ENCODE measurements around the gene KRTAP10-3. TPM values are rescaled to one million over a fixed set of nuclear protein-coding genes. Genes with fewer than 3 reads are reported as not detected.

Gene KRTAP10-3
- total and polyA plus RNA-seq, 9 of the 15 experiments (the other 6 are each of a cell fraction or from before 2014, with no cell fraction given), result not detected

- no peaks in the 10 kb centered on the region for H3K9me1 ChIP-seq (ENCODE audit: control insufficient read depth, insufficient read depth, low read length)
- ATAC-seq (no peak), DNase-seq (ENCODE audit: extremely low read depth in 1 of 4, low spot score in 3 of 4) (no peak), FAIRE-seq (no peak)
- ChIA-PET POLR2A (no interaction called here), CTCF (ENCODE audit: low intra/inter-chr PET ratio) (no interaction called here)
- no peaks in the 10 kb centered on the region for H3K9me3 ChIP-seq (replicated peaks; ENCODE audit: control insufficient read depth, insufficient read depth, low read depth, low read length)
- H3K27ac ChIP-seq (ENCODE audit: extremely low read depth, low read depth, low read length), result no peak overlapping the region
- H2AFZ ChIP-seq (ENCODE audit: low read depth, low read length), result no peak overlapping the region
- H4K20me1 ChIP-seq (replicated peaks; ENCODE audit: control insufficient read depth, insufficient read depth, low read length), result 0 out of 2 replicates have a peak, but pooled peaks cover 2% of the 10 kb centered on the region
- TF ChIP-seq CSDE1 (IDR thresholded peaks at IDR 0.05) (no peak), SRSF3 (IDR thresholded peaks at IDR 0.05; ENCODE audit: insufficient read depth, low read length) (no peak), CBX2 (IDR thresholded peaks at IDR 0.05; ENCODE audit: insufficient read depth, low read length, poor library complexity, severe bottlenecking) (no peak), CCAR2 (IDR thresholded peaks at IDR 0.05; ENCODE audit: low read depth, low read length) (no peak)
- H3K4me2 ChIP-seq (ENCODE audit: insufficient read depth, low read length), result no peak overlapping the region
- peaks cover 0 to 4% of the 10 kb centered on the region in 2 experiments; a peak in 1 of 5 replicates for H3K4me1 ChIP-seq (replicated peaks in 1 of 2; ENCODE audit: control insufficient read depth in 2 of 2, insufficient read depth in 2 of 2, low read length in 2 of 2)
- intact Hi-C loops (cut with micrococcal nuclease), result no loop called here
- 2% methylated on average over 13 of the region's 13 CpGs for WGBS (ENCODE audit: insufficient coverage, low coverage, missing lambda C conversion rate)
- no peak overlapping the region for H3K4me3 ChIP-seq
- H3K36me3 ChIP-seq (ENCODE audit: control insufficient read depth, insufficient read depth, low read length), result no peaks in the 10 kb centered on the region
- no TSS peak for BruUV-seq (replicated peaks)
- no peaks in the 10 kb centered on the region for H3K79me2 ChIP-seq (ENCODE audit: control insufficient read depth, insufficient read depth, low read length)
- in situ Hi-C loops (cut with MboI), result no loop called here
- H3K9ac ChIP-seq (ENCODE audit: insufficient read depth in 1 of 2, low read depth in 2 of 2, low read length in 2 of 2), result no peak overlapping the region
- H3K27me3 ChIP-seq (ENCODE audit: control insufficient read depth in 2 of 2, insufficient read depth in 2 of 2, low read length in 2 of 2), result peaks cover 42 to 70% of the 10 kb centered on the region in 2 experiments
These were observed 5.9 kb downstream of the KRTAP10-3 start for GRCh38 chr21:44552681-44553080.

- Histone ChIP-seq H3K79me2 (ENCODE audit: control insufficient read depth, insufficient read depth, low read length) (no peaks in the 10 kb centered on the region), H3K27ac (ENCODE audit: extremely low read depth, low read depth, low read length) (no peak overlapping the region), H3K27me3 (ENCODE audit: control insufficient read depth in 2 of 2, insufficient read depth in 2 of 2, low read length in 2 of 2) (peaks cover 42 to 66% of the 10 kb centered on the region in 2 experiments), H3K4me1 (replicated peaks in 1 of 2; ENCODE audit: control insufficient read depth in 2 of 2, insufficient read depth in 2 of 2, low read length in 2 of 2) (peaks cover 0 to 4% of the 10 kb centered on the region in 2 experiments; a peak in 1 of 5 replicates), H3K4me3 (no peak overlapping the region), H4K20me1 (replicated peaks; ENCODE audit: control insufficient read depth, insufficient read depth, low read length) (0 out of 2 replicates have a peak, but pooled peaks cover 2% of the 10 kb centered on the region), H3K4me2 (ENCODE audit: insufficient read depth, low read length) (no peak overlapping the region), H3K9me3 (replicated peaks; ENCODE audit: control insufficient read depth, insufficient read depth, low read depth, low read length) (no peaks in the 10 kb centered on the region), H3K9ac (ENCODE audit: insufficient read depth in 1 of 2, low read depth in 2 of 2, low read length in 2 of 2) (no peak overlapping the region), H3K9me1 (ENCODE audit: control insufficient read depth, insufficient read depth, low read length) (no peaks in the 10 kb centered on the region), H2AFZ (ENCODE audit: low read depth, low read length) (no peak overlapping the region), H3K36me3 (ENCODE audit: control insufficient read depth, insufficient read depth, low read length) (no peaks in the 10 kb centered on the region)
- DNase-seq (ENCODE audit: extremely low read depth in 1 of 4, low spot score in 3 of 4) (no peak), FAIRE-seq (no peak), ATAC-seq (no peak)
- 3% methylated on average over 6 of the region's 6 CpGs for WGBS (ENCODE audit: insufficient coverage, low coverage, missing lambda C conversion rate)
- TF ChIP-seq ZNF644 (tag; IDR thresholded peaks at IDR 0.05; ENCODE audit: low read depth) (no peak), SMARCC2 (IDR thresholded peaks at IDR 0.05; ENCODE audit: low read depth) (no peak), ZBTB17 (CRISPR knock-in tag; IDR thresholded peaks at IDR 0.05) (no peak), SMARCB1 (IDR thresholded peaks at IDR 0.05; ENCODE audit: insufficient read length, low read depth) (no peak)
- in situ Hi-C loops (cut with MboI), result no loop called here
- no TSS peak for BruUV-seq (replicated peaks)
- ChIA-PET POLR2A (no interaction called here), CTCF (ENCODE audit: low intra/inter-chr PET ratio) (no interaction called here)
- intact Hi-C loops (cut with micrococcal nuclease), result no loop called here
These were observed 6.5 kb downstream of the KRTAP10-3 start for GRCh38 chr21:44552136-44552535.
